SK-N-SH (cell line): ENCODE data around the gene GAS7. TPM values are rescaled to one million over a fixed set of nuclear protein-coding genes. Genes with fewer than 3 reads are reported as not detected.

Experiments used
- CTCF ChIA-PET: fragments of 300-600, 350-600 bp; formaldehyde crosslinking; extraction: SDS; loops from one replicate; lab custom pipeline; 2021; lab: Yijun Ruan, JAX
- POLR2A ChIA-PET: fragments of 350-600 bp; sonication (Branson Sonifier 250); formaldehyde crosslinking; extraction: SDS; loops from one replicate; lab custom pipeline; 2020; ENCODE audit warnings: antibody characterized with exemption, inconsistent platforms; lab: Yijun Ruan, JAX
- DNase-seq: peaks from one replicate; pipeline ENCODE4 v3.0.0; 2012
- H2AFZ ChIP-seq: fragments of 200-600 bp; sonication (generic); 2 replicates; pipeline ENCODE4 v1.8.1; 2016; ENCODE audit warnings: antibody characterized with exemption, mild to moderate bottlenecking, low read depth
- H3F3A ChIP-seq: fragments of 200-600 bp; sonication (generic); replicated peaks from 2 replicates; pipeline ENCODE3; 2016; ENCODE audit warnings: antibody characterized with exemption, mild to moderate bottlenecking; ENCODE audit not compliant: insufficient read depth
- H3K27ac ChIP-seq, 2 experiments: fragments of 200-500 bp in 1 of 2; fragments of 200-600 bp in 1 of 2; sonication (Bioruptor generic) in 1 of 2; sonication (generic), shearing (Covaris generic) in 1 of 2; 2 replicates each; pipeline versions ENCODE4 v1.5.1 to v1.6.1; 2014 to 2016; ENCODE audit warnings: low read depth in 2 of 2, inconsistent platforms in 1 of 2, low read length in 1 of 2, mild to moderate bottlenecking in 1 of 2, mixed read lengths in 1 of 2
- H3K27me3 ChIP-seq: fragments of 200-600 bp; sonication (generic), shearing (Covaris generic); 2 replicates; pipeline ENCODE4 v1.6.1; 2016; ENCODE audit warnings: mixed run types; ENCODE audit not compliant: insufficient read depth
- H3K36me3 ChIP-seq, 2 experiments: fragments of 200-500 bp in 1 of 2; fragments of 200-600 bp in 1 of 2; sonication (Bioruptor generic) in 1 of 2; sonication (generic) in 1 of 2; replicated peaks in 1 of 2; 2 replicates each; pipeline versions ENCODE3 to v1.5.1; 2014 to 2016; ENCODE audit warnings: low read length in 1 of 2, mild to moderate bottlenecking in 1 of 2; ENCODE audit not compliant: insufficient read depth in 2 of 2, control insufficient read depth in 1 of 2
- H3K4me1 ChIP-seq, 2 experiments: fragments of 200-500 bp in 1 of 2; fragments of 200-600 bp in 1 of 2; sonication (Bioruptor generic) in 1 of 2; sonication (generic), shearing (Covaris generic) in 1 of 2; 2 replicates each; pipeline versions ENCODE4 v1.5.1 to v1.6.1; 2014 to 2016; ENCODE audit warnings: low read depth in 1 of 2, low read length in 1 of 2, mixed run types in 1 of 2; ENCODE audit not compliant: insufficient read depth in 2 of 2, control insufficient read depth in 1 of 2
- H3K4me2 ChIP-seq: fragments of 200-600 bp; sonication (generic), shearing (Covaris generic); 2 replicates; pipeline ENCODE4 v1.6.1; 2017; ENCODE audit warnings: mixed run types
- H3K4me3 ChIP-seq, 2 experiments: fragments of 200-500 bp in 1 of 2; fragments of 200-600 bp in 1 of 2; sonication (Bioruptor generic) in 1 of 2; sonication (generic), shearing (Covaris generic) in 1 of 2; 2 replicates each; pipeline versions ENCODE4 v1.5.1 to v1.8.1; 2014 to 2016; ENCODE audit warnings: low read depth in 2 of 2, inconsistent platforms in 1 of 2, low read length in 1 of 2, mild to moderate bottlenecking in 1 of 2, mixed read lengths in 1 of 2, moderate library complexity in 1 of 2
- H3K79me2 ChIP-seq: fragments of 200-600 bp; sonication (generic); 2 replicates; pipeline ENCODE4 v1.8.1; 2017; ENCODE audit warnings: mild to moderate bottlenecking; ENCODE audit not compliant: insufficient read depth
- H3K9ac ChIP-seq: fragments of 200-600 bp; sonication (generic); 2 replicates; pipeline ENCODE4 v1.6.1; 2017; ENCODE audit warnings: mixed run types
- H3K9me2 ChIP-seq: fragments of 200-600 bp; sonication (generic); 2 replicates; pipeline ENCODE4 v1.6.1; 2017; ENCODE audit warnings: mixed run types
- H3K9me3 ChIP-seq: fragments of 200-600 bp; sonication (generic); 2 replicates; pipeline ENCODE4 v1.6.1; 2017; ENCODE audit warnings: mixed run types, mild to moderate bottlenecking, moderate library complexity
- H4K20me1 ChIP-seq: fragments of 200-600 bp; sonication (generic); 2 replicates; pipeline ENCODE4 v1.6.1; 2017; ENCODE audit warnings: mild to moderate bottlenecking, mixed run types; ENCODE audit not compliant: insufficient read depth
- CTCF ChIP-seq: fragments of 200-600 bp; sonication (generic); IDR thresholded peaks from 2 replicates; pipeline ENCODE4 v1.6.1; 2017; ENCODE audit warnings: antibody characterized with exemption, mild to moderate bottlenecking, moderate library complexity
- ELF1 ChIP-seq: IDR thresholded peaks from 2 replicates; pipeline ENCODE4 v1.4.0; 2012
- EZH2phosphoT487 ChIP-seq: fragments of 200-600 bp; sonication (generic); IDR thresholded peaks from 2 replicates; pipeline ENCODE4 v1.6.1; 2017; ENCODE audit warnings: low read depth, mixed run types, mild to moderate bottlenecking, antibody characterized with exemption, moderate library complexity, borderline replicate concordance
- FOSL2 ChIP-seq: IDR thresholded peaks from 2 replicates; pipeline ENCODE4 v1.4.0; 2012; ENCODE audit warnings: low read depth, mild to moderate bottlenecking, moderate library complexity, borderline replicate concordance
- FOXM1 ChIP-seq: IDR thresholded peaks from 2 replicates; pipeline ENCODE4 v1.4.0; 2012; ENCODE audit warnings: low read depth, mild to moderate bottlenecking
- MAX ChIP-seq: IDR thresholded peaks from 2 replicates; pipeline ENCODE4 v1.4.0; 2012; ENCODE audit warnings: low read depth
- MEF2A ChIP-seq: IDR thresholded peaks from 2 replicates; pipeline ENCODE4 v1.4.0; 2012; ENCODE audit warnings: low read depth, borderline replicate concordance
- POLR2AphosphoS5 ChIP-seq: IDR thresholded peaks from 2 replicates; pipeline ENCODE4 v1.6.1; 2012; ENCODE audit warnings: low read depth, low read length
- RXRA ChIP-seq: IDR thresholded peaks from 2 replicates; pipeline ENCODE4 v1.4.0; 2012; ENCODE audit warnings: low read depth, mild to moderate bottlenecking, borderline replicate concordance
- SMC3 ChIP-seq: IDR thresholded peaks from 2 replicates; pipeline ENCODE4 v1.6.1; 2012; ENCODE audit warnings: low read depth, low read length, improper control_type of control experiment
- USF2 ChIP-seq: fragments of 150-350 bp; IDR thresholded peaks from 2 replicates; pipeline ENCODE4 v1.6.1; 2017; ENCODE audit warnings: antibody characterized with exemption, low read length, low read depth, borderline replicate concordance
- WGBS: methylation state at CpG from one replicate; pipeline ENCODE4 v1.1.6; 2017; ENCODE audit warnings: low lambda C conversion rate; 5-methylcytosine and 5-hydroxymethylcytosine counted together
- polyA plus RNA-seq, 3 experiments: library from polyadenylated mRNA; depleted of rRNA; stranded (reverse); fragments of >200 nt; gene quantifications; 2 replicates each; pipeline ENCODE4 v1.2.3, GENCODE V29; 2012

GAS7 gene
- polyA plus RNA-seq, 1 of the 3 experiments (the other 2 are of a cell fraction) = 0.12 TPM

- TF ChIP-seq FOSL2 = no peak
- TF ChIP-seq SMC3 = no peak
- no peak for TF ChIP-seq RXRA
- no peak for TF ChIP-seq EZH2phosphoT487
- no peak for TF ChIP-seq USF2
- TF ChIP-seq, all 33 proteins: peak for 0
Measured at GRCh38 chr17:9977180-9977575, 221.2 kb downstream of the GAS7 start (continued).

GRCh38 chr17:9976283-9977179, 221.9 kb downstream of the GAS7 start:
- 20% methylated on average over 8 of the region's 10 CpGs for WGBS
- Histone ChIP-seq H3K4me1 (peaks cover 0 to 3% of the 10 kb centered on the region in 2 experiments; a peak in 1 of 4 replicates), H2AFZ (no peak overlapping the region), H3K27me3 (no peaks in the 10 kb centered on the region; the same call in 1 of the 2 replicates), H3K9me2 (no peaks in the 10 kb centered on the region), H3K4me3 (no peak overlapping the region), H3K4me2 (no peak overlapping the region), H3K27ac (no peak overlapping the region), H4K20me1 (no peaks in the 10 kb centered on the region), H3K9ac (no peak overlapping the region), H3K79me2 (no peaks in the 10 kb centered on the region), H3F3A (no peaks in the 10 kb centered on the region), H3K9me3 (no peaks in the 10 kb centered on the region), H3K36me3 (no peaks in the 10 kb centered on the region)
- TF ChIP-seq SMC3 (no peak), POLR2AphosphoS5 (no peak), MAX (no peak), ELF1 (no peak), CTCF (no peak), FOXM1 (no peak), MEF2A (no peak), FOSL2 (no peak)
- POLR2A ChIA-PET = no interaction called here
- DNase-seq = no peak
- CTCF ChIA-PET = no interaction called here
